Measurements from ENCODE around the gene PARD3.

PARD3 gene

DNA sequence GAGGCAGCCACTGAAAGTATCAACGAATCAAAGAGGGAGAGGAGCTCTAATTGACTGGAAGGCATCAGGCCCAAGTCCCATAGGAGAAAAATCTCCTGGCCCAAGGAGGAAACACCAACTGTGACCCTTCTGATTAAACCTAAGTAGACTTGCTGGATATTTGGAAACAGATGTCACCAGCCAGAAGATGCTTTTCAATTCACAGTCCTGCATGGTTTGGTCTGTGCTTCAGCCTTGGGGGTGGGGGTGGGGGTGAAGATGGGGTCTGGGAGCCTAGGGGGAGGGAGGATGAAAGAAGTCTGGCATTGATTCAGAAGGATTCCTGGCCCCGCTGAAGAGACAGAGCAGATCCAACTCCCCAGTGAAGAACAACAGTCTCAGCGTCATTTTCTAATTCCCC is 623.7 kb downstream of the PARD3 start:
- Histone ChIP-seq H4K20me1 (ENCODE audit: insufficient read depth, low read length, poor library complexity, severe bottlenecking) (no peaks in the 10 kb centered on the region), H3K4me2 (ENCODE audit: low read depth, low read length, poor library complexity, severe bottlenecking) (no peak overlapping the region), H3K4me3 (ENCODE audit: low read length, poor library complexity, severe bottlenecking) (no peak overlapping the region), H3K79me2 (ENCODE audit: insufficient read depth, low read length) (no peaks in the 10 kb centered on the region), H3K27me3 (ENCODE audit: insufficient read depth, low read length, poor library complexity, severe bottlenecking) (no peaks in the 10 kb centered on the region), H3K9ac (ENCODE audit: low read depth, low read length, poor library complexity, severe bottlenecking) (no peak overlapping the region), H3K36me3 (ENCODE audit: insufficient read depth, low read length) (no peaks in the 10 kb centered on the region), H3K9me2 (replicated peaks; ENCODE audit: low read depth, low read length) (no peaks in the 10 kb centered on the region), H3K4me1 (ENCODE audit: insufficient read depth, low read length, poor library complexity, severe bottlenecking) (peaks cover 25% of the 10 kb centered on the region), H2AFZ (ENCODE audit: low read length) (no peak overlapping the region), H3K9me3 (ENCODE audit: insufficient read depth, low read depth, low read length) (no peaks in the 10 kb centered on the region), H3F3A (ENCODE audit: low read depth) (no peaks in the 10 kb centered on the region)
- TF ChIP-seq, protein P1, sequence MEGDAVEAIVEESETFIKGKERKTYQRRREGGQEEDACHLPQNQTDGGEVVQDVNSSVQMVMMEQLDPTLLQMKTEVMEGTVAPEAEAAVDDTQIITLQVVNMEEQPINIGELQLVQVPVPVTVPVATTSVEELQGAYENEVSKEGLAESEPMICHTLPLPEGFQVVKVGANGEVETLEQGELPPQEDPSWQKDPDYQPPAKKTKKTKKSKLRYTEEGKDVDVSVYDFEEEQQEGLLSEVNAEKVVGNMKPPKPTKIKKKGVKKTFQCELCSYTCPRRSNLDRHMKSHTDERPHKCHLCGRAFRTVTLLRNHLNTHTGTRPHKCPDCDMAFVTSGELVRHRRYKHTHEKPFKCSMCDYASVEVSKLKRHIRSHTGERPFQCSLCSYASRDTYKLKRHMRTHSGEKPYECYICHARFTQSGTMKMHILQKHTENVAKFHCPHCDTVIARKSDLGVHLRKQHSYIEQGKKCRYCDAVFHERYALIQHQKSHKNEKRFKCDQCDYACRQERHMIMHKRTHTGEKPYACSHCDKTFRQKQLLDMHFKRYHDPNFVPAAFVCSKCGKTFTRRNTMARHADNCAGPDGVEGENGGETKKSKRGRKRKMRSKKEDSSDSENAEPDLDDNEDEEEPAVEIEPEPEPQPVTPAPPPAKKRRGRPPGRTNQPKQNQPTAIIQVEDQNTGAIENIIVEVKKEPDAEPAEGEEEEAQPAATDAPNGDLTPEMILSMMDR (conservative IDR thresholded peaks at IDR 0.05; ENCODE audit: low read length), result no peak
- TF ChIP-seq EZH2phosphoT487 (IDR thresholded peaks at IDR 0.05; ENCODE audit: borderline replicate concordance), result no peak

DNA sequence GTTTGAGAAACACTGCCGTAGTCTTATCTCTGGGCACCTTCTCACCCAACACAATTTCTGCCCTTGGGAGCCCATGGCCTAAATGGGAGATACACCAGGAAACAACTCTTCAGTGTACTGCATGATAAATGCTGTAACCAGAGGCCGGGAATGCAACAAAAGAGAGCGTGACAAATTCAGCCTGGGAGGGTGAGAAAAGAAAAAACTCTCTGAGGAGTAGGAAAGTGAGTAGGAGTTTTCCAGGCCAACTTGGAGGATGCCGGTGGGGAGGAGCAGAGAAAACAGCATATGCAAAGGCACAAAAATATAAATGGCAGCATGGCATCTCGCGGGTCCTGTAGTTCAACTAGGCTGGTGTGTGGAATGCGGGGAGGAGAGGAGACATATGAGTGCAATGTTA is 624.5 kb downstream of the PARD3 start:
- H3K36me3 ChIP-seq (ENCODE audit: insufficient read depth, low read length), result no peaks in the 10 kb centered on the region
- H3K9me3 ChIP-seq (ENCODE audit: insufficient read depth, low read depth, low read length), result no peaks in the 10 kb centered on the region
- no peaks in the 10 kb centered on the region for H3F3A ChIP-seq (ENCODE audit: low read depth)
- no peaks in the 10 kb centered on the region for H4K20me1 ChIP-seq (ENCODE audit: insufficient read depth, low read length, poor library complexity, severe bottlenecking)
- no peak for TF ChIP-seq EZH2phosphoT487 (IDR thresholded peaks at IDR 0.05; ENCODE audit: borderline replicate concordance)
- TF ChIP-seq, protein P1 (conservative IDR thresholded peaks at IDR 0.05; ENCODE audit: low read length), result no peak
- H3K4me1 ChIP-seq (ENCODE audit: insufficient read depth, low read length, poor library complexity, severe bottlenecking), result peaks cover 20% of the 10 kb centered on the region
- H3K4me3 ChIP-seq (ENCODE audit: low read length, poor library complexity, severe bottlenecking), result no peak overlapping the region
- no peak overlapping the region for H3K9ac ChIP-seq (ENCODE audit: low read depth, low read length, poor library complexity, severe bottlenecking)
- no peaks in the 10 kb centered on the region for H3K9me2 ChIP-seq (replicated peaks; ENCODE audit: low read depth, low read length)
- no peak overlapping the region for H2AFZ ChIP-seq (ENCODE audit: low read length)
- no peaks in the 10 kb centered on the region for H3K79me2 ChIP-seq (ENCODE audit: insufficient read depth, low read length)
- H3K27me3 ChIP-seq (ENCODE audit: insufficient read depth, low read length, poor library complexity, severe bottlenecking), result no peaks in the 10 kb centered on the region
- H3K4me2 ChIP-seq (ENCODE audit: low read depth, low read length, poor library complexity, severe bottlenecking), result no peak overlapping the region

DNA sequence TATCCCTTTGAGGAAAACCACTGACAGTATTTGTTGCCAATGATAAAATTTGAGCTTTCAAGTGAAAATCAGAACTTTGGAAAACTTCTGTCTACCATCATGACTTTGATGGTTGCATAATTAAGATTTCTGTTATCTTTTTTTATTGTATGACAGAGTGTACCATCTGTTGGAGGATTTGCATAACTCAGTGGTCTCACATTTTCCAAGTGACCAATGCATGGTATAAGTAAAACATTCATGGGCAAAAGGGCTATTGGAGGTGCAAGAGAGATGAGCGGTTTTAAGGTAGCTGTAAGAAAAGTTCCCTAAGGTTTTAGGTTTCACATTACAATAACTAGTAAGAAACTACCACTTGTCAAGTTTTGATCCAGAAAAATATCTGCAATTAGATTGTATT is 625.3 kb downstream of the PARD3 start:
- H3K4me2 ChIP-seq (ENCODE audit: low read depth, low read length, poor library complexity, severe bottlenecking), result no peak overlapping the region
- H3K4me3 ChIP-seq (ENCODE audit: low read length, poor library complexity, severe bottlenecking), result no peak overlapping the region
- peaks cover 20% of the 10 kb centered on the region for H3K4me1 ChIP-seq (ENCODE audit: insufficient read depth, low read length, poor library complexity, severe bottlenecking)
- no peaks in the 10 kb centered on the region; the same call in 1 of the 2 replicates for H3F3A ChIP-seq (ENCODE audit: low read depth)
- no peaks in the 10 kb centered on the region for H3K9me3 ChIP-seq (ENCODE audit: insufficient read depth, low read depth, low read length)
- H4K20me1 ChIP-seq (ENCODE audit: insufficient read depth, low read length, poor library complexity, severe bottlenecking), result no peaks in the 10 kb centered on the region
- no peaks in the 10 kb centered on the region for H3K36me3 ChIP-seq (ENCODE audit: insufficient read depth, low read length)
- no peaks in the 10 kb centered on the region for H3K9me2 ChIP-seq (replicated peaks; ENCODE audit: low read depth, low read length)
- no peaks in the 10 kb centered on the region for H3K79me2 ChIP-seq (ENCODE audit: insufficient read depth, low read length)
- TF ChIP-seq, protein P1 (conservative IDR thresholded peaks at IDR 0.05; ENCODE audit: low read length), result no peak
- no peak for TF ChIP-seq EZH2phosphoT487 (IDR thresholded peaks at IDR 0.05; ENCODE audit: borderline replicate concordance)
- H3K27me3 ChIP-seq (ENCODE audit: insufficient read depth, low read length, poor library complexity, severe bottlenecking), result no peaks in the 10 kb centered on the region
- H2AFZ ChIP-seq (ENCODE audit: low read length), result no peak overlapping the region
- no peak overlapping the region for H3K9ac ChIP-seq (ENCODE audit: low read depth, low read length, poor library complexity, severe bottlenecking)

Measured in Loucy (cell line).